ENCODE measurements around the gene TMTC4. TPM values are rescaled to one million over a fixed set of nuclear protein-coding genes. Genes with fewer than 3 reads are reported as not detected.

Gene TMTC4
- total RNA-seq, 1 donor = 23.3 TPM

DNA sequence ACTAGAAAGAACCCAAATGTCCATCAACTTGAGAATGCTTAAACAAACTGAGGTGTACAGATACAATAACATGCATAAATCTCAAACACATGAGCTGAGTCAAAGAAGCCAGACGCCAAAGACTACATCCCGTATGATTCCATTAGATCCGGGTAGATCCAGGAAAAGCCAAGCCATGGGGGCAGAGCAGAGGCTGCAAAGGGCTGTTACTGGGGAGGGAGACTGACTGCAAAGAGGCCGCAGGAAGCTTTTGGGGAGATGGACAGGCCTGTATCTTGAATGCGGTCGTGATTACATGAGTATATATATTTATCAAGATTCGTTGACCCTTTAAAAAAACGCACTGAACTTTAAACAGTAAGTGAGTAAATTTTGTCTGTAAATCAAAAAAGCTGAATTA lies 114.7 kb downstream of the TMTC4 start:
- no peak overlapping the region for H3K4me3 ChIP-seq (ENCODE audit: low read depth, low read length)
- no peak for DNase-seq (ENCODE audit: low read depth)
- TF ChIP-seq, protein P1, sequence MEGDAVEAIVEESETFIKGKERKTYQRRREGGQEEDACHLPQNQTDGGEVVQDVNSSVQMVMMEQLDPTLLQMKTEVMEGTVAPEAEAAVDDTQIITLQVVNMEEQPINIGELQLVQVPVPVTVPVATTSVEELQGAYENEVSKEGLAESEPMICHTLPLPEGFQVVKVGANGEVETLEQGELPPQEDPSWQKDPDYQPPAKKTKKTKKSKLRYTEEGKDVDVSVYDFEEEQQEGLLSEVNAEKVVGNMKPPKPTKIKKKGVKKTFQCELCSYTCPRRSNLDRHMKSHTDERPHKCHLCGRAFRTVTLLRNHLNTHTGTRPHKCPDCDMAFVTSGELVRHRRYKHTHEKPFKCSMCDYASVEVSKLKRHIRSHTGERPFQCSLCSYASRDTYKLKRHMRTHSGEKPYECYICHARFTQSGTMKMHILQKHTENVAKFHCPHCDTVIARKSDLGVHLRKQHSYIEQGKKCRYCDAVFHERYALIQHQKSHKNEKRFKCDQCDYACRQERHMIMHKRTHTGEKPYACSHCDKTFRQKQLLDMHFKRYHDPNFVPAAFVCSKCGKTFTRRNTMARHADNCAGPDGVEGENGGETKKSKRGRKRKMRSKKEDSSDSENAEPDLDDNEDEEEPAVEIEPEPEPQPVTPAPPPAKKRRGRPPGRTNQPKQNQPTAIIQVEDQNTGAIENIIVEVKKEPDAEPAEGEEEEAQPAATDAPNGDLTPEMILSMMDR (IDR thresholded peaks at IDR 0.05; ENCODE audit: insufficient read depth, low read length) = no peak

Other genes with a start within 250 kb of the TMTC4 start
- gene GGACT, start 86.0 kb downstream of the TMTC4 start, total RNA-seq (ENCODE audit: low replicate concordance) = 5.9 and 9.1 TPM in 2 replicates